Muscle of arm (tissue), 12 donors: ENCODE measurements around the gene ANXA5. TPM values are rescaled to one million over a fixed set of nuclear protein-coding genes. Genes with fewer than 3 reads are reported as not detected.

Source experiments
- DNase-seq: peaks from one replicate; pipeline ENCODE4 v3.0.0-alpha.2; 2013
- polyA plus RNA-seq, 12 donors: library from polyadenylated mRNA; unstranded; fragments of 120-200 nt; gene quantifications; one replicate each; pipeline ENCODE4 v1.2.1, GENCODE V29; 2013; ENCODE audit not compliant: insufficient read length in 12 of 12

Gene ANXA5
- polyA plus RNA-seq, 12 donors: 212 to 561 (median 375) TPM; not detected in 1

GRCh38 chr4:121651597-121651996 is 45.2 kb downstream of the ANXA5 start:
- no peak for DNase-seq

- no peak for DNase-seq
Observed at GRCh38 chr4:121650741-121651140, 46.0 kb downstream of the ANXA5 start.

- DNase-seq: no peak
Observed at GRCh38 chr4:121648516-121648915, 48.3 kb downstream of the ANXA5 start.

GRCh38 chr4:121642876-121643585 is 53.7 kb downstream of the ANXA5 start:
- DNase-seq: no peak

GRCh38 chr4:121642292-121642691 is 54.5 kb downstream of the ANXA5 start:
- no peak for DNase-seq

GRCh38 chr4:121633653-121634052 is 63.1 kb downstream of the ANXA5 start:
- DNase-seq: no peak

- DNase-seq: no peak
Observed at GRCh38 chr4:121632636-121633035, 64.1 kb downstream of the ANXA5 start.

Other genes starting within 250 kb of the ANXA5 start
- gene SMIM43, start 68.2 kb upstream of the ANXA5 start, polyA plus RNA-seq: 1 to 10 TPM in 8 of 12 donors, under 1 TPM in 2, not detected in 2; 0.55 to 2.8 (median 1.7) TPM
- 10 to 100 TPM in 11 of 12 donors, not detected in 1; 24.0 to 58.3 (median 33.1) TPM for gene EXOSC9, start 104.3 kb upstream of the ANXA5 start, polyA plus RNA-seq
- gene CCNA2, start 126.9 kb upstream of the ANXA5 start, polyA plus RNA-seq: 10 to 100 TPM in 11 of 12 donors, not detected in 1; 12.2 to 34.5 (median 24.5) TPM
- gene BBS7, start 173.5 kb upstream of the ANXA5 start, polyA plus RNA-seq: 10 to 100 TPM in 9 of 12 donors, 1 to 10 TPM in 2, not detected in 1; 8.7 to 19.6 (median 14.6) TPM